ENCODE data around the gene PTPN14.

GRCh38 chr1:214547747-214548146 lies 3.7 kb downstream of the PTPN14 start:
- TF ChIP-seq POLR2A (IDR thresholded peaks at IDR 0.05) (no peak), CTCF (IDR thresholded peaks at IDR 0.05) (no peak)

All from lower leg skin (tissue), 3 donors.